Muscle layer of duodenum (tissue), 2 donors: Measurements from ENCODE around the gene PEX10.
A peak's percentile ranks its signal among the peaks of the same experiment; 100 is the strongest.

ENCODE experiments used
- H3K27ac ChIP-seq: one replicate; pipeline ENCODE4 v1.7.0; 2013; ENCODE audit warnings: mild to moderate bottlenecking, low read length
- H3K27me3 ChIP-seq: one replicate; pipeline ENCODE4 v1.7.0; 2013; ENCODE audit warnings: low read depth, mild to moderate bottlenecking, control low read depth, low read length
- H3K36me3 ChIP-seq, 2 donors: one replicate each; pipeline ENCODE4 v1.7.0; 2013; ENCODE audit warnings: low read length in 2 of 2, control low read depth in 1 of 2, mild to moderate bottlenecking in 1 of 2; ENCODE audit not compliant: insufficient read depth in 2 of 2, control insufficient read depth in 1 of 2
- H3K4me1 ChIP-seq, 2 donors: one replicate each; pipeline ENCODE4 v1.7.0; 2013; ENCODE audit warnings: low read length in 2 of 2, mild to moderate bottlenecking in 2 of 2, control low read depth in 1 of 2, moderate library complexity in 1 of 2; ENCODE audit not compliant: insufficient read depth in 2 of 2, control insufficient read depth in 1 of 2
- H3K4me3 ChIP-seq, 2 donors: one replicate each; pipeline ENCODE4 v1.7.0; 2013; ENCODE audit warnings: low read length in 2 of 2, low read depth in 1 of 2, mild to moderate bottlenecking in 1 of 2
- H3K9me3 ChIP-seq, 2 donors: one replicate each; pipeline ENCODE4 v1.7.0; 2013; ENCODE audit warnings: low read length in 2 of 2, control low read depth in 1 of 2, mild to moderate bottlenecking in 1 of 2; ENCODE audit not compliant: control insufficient read depth in 1 of 2
- donor health status: healthy.

PEX10 gene

GRCh38 chr1:2393471-2393877, 18.9 kb downstream of the PEX10 start:
- Histone ChIP-seq H3K4me1 (peaks cover 10 to 38% of the 10 kb centered on the region in 2 donors), H3K9me3 (no peaks in the 10 kb centered on the region), H3K27ac (no peak overlapping the region), H3K27me3 (no peaks in the 10 kb centered on the region), H3K4me3 (no peak overlapping the region), H3K36me3 (peaks cover 23 to 45% of the 10 kb centered on the region in 2 donors)

- Histone ChIP-seq H3K27me3 (no peaks in the 10 kb centered on the region), H3K4me1 (peaks cover 10 to 38% of the 10 kb centered on the region in 2 donors), H3K4me3 (peak overlapping the region; percentile 90 to 94), H3K9me3 (no peaks in the 10 kb centered on the region), H3K27ac (peak overlapping the region; percentile 75), H3K36me3 (peaks cover 17 to 44% of the 10 kb centered on the region in 2 donors)
These were observed 19.7 kb downstream of the PEX10 start for GRCh38 chr1:2392686-2393085.

GRCh38 chr1:2391931-2392509, 20.3 kb downstream of the PEX10 start:
- H3K27ac ChIP-seq = peak overlapping the region; percentile 75
- peaks cover 10 to 38% of the 10 kb centered on the region in 2 donors for H3K36me3 ChIP-seq

GRCh38 chr1:2391041-2391930, 21.1 kb downstream of the PEX10 start, which contains the start of the genes MORN1 and RER1:
MORN1 (minus strand) TSS chr1:2391554; CDS start chr1:2391533, 21 bp downstream.
RER1 (plus strand) TSS chr1:2391841; CDS start chr1:2395791, 3,950 bp downstream.
- no peaks in the 10 kb centered on the region for H3K9me3 ChIP-seq
- H3K36me3 ChIP-seq = peaks cover 4 to 32% of the 10 kb centered on the region in 2 donors
- H3K27ac ChIP-seq = peak within 1 kb of the TSS; percentile 75
- H3K27me3 ChIP-seq = no peaks in the 10 kb centered on the region
- peak within 1 kb of the TSS; percentile 90 to 94 for H3K4me3 ChIP-seq
- peaks cover 10 to 38% of the 10 kb centered on the region in 2 donors for H3K4me1 ChIP-seq

More at GRCh38 chr1:2391931-2392509, 20.3 kb downstream of the PEX10 start:
- H3K9me3 ChIP-seq = no peaks in the 10 kb centered on the region
- H3K4me3 ChIP-seq = peak overlapping the region; percentile 90 to 94
- H3K4me1 ChIP-seq = peaks cover 10 to 38% of the 10 kb centered on the region in 2 donors
- no peaks in the 10 kb centered on the region for H3K27me3 ChIP-seq

- no peak overlapping the region for H3K4me3 ChIP-seq
- H3K27me3 ChIP-seq = no peaks in the 10 kb centered on the region
- peaks cover 0 to 20% of the 10 kb centered on the region in 2 donors for H3K36me3 ChIP-seq
- no peaks in the 10 kb centered on the region for H3K9me3 ChIP-seq
- H3K4me1 ChIP-seq = peaks cover 10 to 38% of the 10 kb centered on the region in 2 donors
- no peak overlapping the region for H3K27ac ChIP-seq
These were observed 22.7 kb downstream of the PEX10 start for GRCh38 chr1:2389644-2390043.

GRCh38 chr1:2388004-2388913, 24.1 kb downstream of the PEX10 start:
- Histone ChIP-seq H3K27ac (no peak overlapping the region), H3K4me1 (peaks cover 10 to 26% of the 10 kb centered on the region in 2 donors), H3K9me3 (no peaks in the 10 kb centered on the region), H3K4me3 (no peak overlapping the region), H3K27me3 (no peaks in the 10 kb centered on the region), H3K36me3 (peaks cover 0 to 8% of the 10 kb centered on the region in 2 donors)

GRCh38 chr1:2386636-2387611, 25.4 kb downstream of the PEX10 start:
- Histone ChIP-seq H3K27ac (no peak overlapping the region), H3K9me3 (no peaks in the 10 kb centered on the region), H3K36me3 (peaks cover 0 to 5% of the 10 kb centered on the region in 2 donors), H3K27me3 (no peaks in the 10 kb centered on the region), H3K4me3 (no peak overlapping the region), H3K4me1 (peaks cover 0 to 15% of the 10 kb centered on the region in 2 donors)

- Histone ChIP-seq H3K9me3 (no peaks in the 10 kb centered on the region), H3K27me3 (no peaks in the 10 kb centered on the region), H3K27ac (no peak overlapping the region), H3K36me3 (peaks cover 0 to 5% of the 10 kb centered on the region in 2 donors), H3K4me3 (no peak overlapping the region), H3K4me1 (peaks cover 0 to 22% of the 10 kb centered on the region in 2 donors)
These were observed 26.6 kb downstream of the PEX10 start for GRCh38 chr1:2385606-2386280.

GRCh38 chr1:2384941-2385481, 27.4 kb downstream of the PEX10 start:
- Histone ChIP-seq H3K36me3 (peaks cover 0 to 5% of the 10 kb centered on the region in 2 donors), H3K4me1 (peaks cover 0 to 15% of the 10 kb centered on the region in 2 donors), H3K4me3 (no peak overlapping the region), H3K27ac (no peak overlapping the region), H3K27me3 (no peaks in the 10 kb centered on the region), H3K9me3 (no peaks in the 10 kb centered on the region)
